Measurements from ENCODE around the gene DEPDC4. TPM values are rescaled to one million over a fixed set of nuclear protein-coding genes. Genes with fewer than 3 reads are reported as not detected.

DEPDC4 gene
- total and polyA plus RNA-seq, 2 of the 4 experiments (the other 2 are of a cell fraction) = 0.72 to 0.79 TPM

GRCh38 chr12:100263131-100263530, 3.7 kb downstream of the DEPDC4 start:
- DNase-seq = no peak
- no peak overlapping the region for H3K18ac ChIP-seq (ENCODE audit: low read depth, low read length)
- no peak overlapping the region for H3K14ac ChIP-seq (replicated peaks; ENCODE audit: low read depth, low read length)
- no TSS peak for BruUV-seq (replicated peaks)
- H3K56ac ChIP-seq (ENCODE audit: extremely low read depth, insufficient read depth, low read length) = no peak overlapping the region
- no peak for ATAC-seq (ENCODE audit: low read depth)
- H2AK5ac ChIP-seq (ENCODE audit: low read depth, low read length) = no peak overlapping the region
- H2AK9ac ChIP-seq (replicated peaks; ENCODE audit: low read depth, low read length, poor library complexity) = no peak overlapping the region
- no peak overlapping the region for H2BK15ac ChIP-seq (ENCODE audit: low read depth, low read length)
- H3K27me3 ChIP-seq (ENCODE audit: control insufficient read depth, insufficient read depth, low read length) = no peaks in the 10 kb centered on the region
- no peak overlapping the region for H4K91ac ChIP-seq (ENCODE audit: insufficient read depth, low read depth, low read length)
- H4K5ac ChIP-seq (ENCODE audit: low read depth, low read length) = no peak overlapping the region
- no peak overlapping the region for H3K4ac ChIP-seq (ENCODE audit: low read depth, low read length)
- H3K9me3 ChIP-seq (ENCODE audit: control insufficient read depth, insufficient read depth, low read length) = no peaks in the 10 kb centered on the region
- no peak overlapping the region for H3K23ac ChIP-seq (ENCODE audit: low read depth, low read length)
- no peaks in the 10 kb centered on the region for H3K36me3 ChIP-seq (ENCODE audit: control insufficient read depth, insufficient read depth, low read length)
- WGBS, 2 experiments (ENCODE audit: extremely low coverage in 2 of 2, insufficient read length in 1 of 2) = no CpG with 5 or more reads among the region's 5 CpGs
- H2BK120ac ChIP-seq (ENCODE audit: low read depth, low read length) = no peak overlapping the region
- no peaks in the 10 kb centered on the region; the same call in none of the 2 replicates for H4K20me1 ChIP-seq (ENCODE audit: insufficient read depth, low read length)
- 0 out of 2 replicates have a peak, but pooled peaks cover 3% of the 10 kb centered on the region for H3K9me1 ChIP-seq (ENCODE audit: insufficient read depth, low read length)
- peaks cover 7 to 8% of the 10 kb centered on the region in 2 experiments; a peak in 3 of 4 replicates for H3K79me1 ChIP-seq (ENCODE audit: low read depth in 1 of 2, low read length in 2 of 2)
- intact Hi-C loops (cut with micrococcal nuclease) (no loop called here), dilution Hi-C loops (cut with HindIII; ENCODE audit: low sequenced_read_pairs, unreplicated experiment) (no loop called here), in situ Hi-C loops (cut with MboI; ENCODE audit: low sequenced_read_pairs) (no loop called here)
- H3K9ac ChIP-seq (ENCODE audit: low read depth, low read length) = no peak overlapping the region
- H2BK5ac ChIP-seq (ENCODE audit: low read depth, low read length, poor library complexity, severe bottlenecking) = no peak overlapping the region
- H2BK20ac ChIP-seq (ENCODE audit: low read depth, low read length) = no peak overlapping the region
- H3K4me2 ChIP-seq (ENCODE audit: low read depth, low read length) = no peak overlapping the region
- no peak overlapping the region for H3K4me3 ChIP-seq (ENCODE audit: insufficient read depth, low read depth, low read length)
- no peak overlapping the region for H3K27ac ChIP-seq (ENCODE audit: insufficient read depth, low read length)
- peak overlapping the region; percentile 32 for H2AFZ ChIP-seq (replicated peaks; ENCODE audit: low read length, poor library complexity)
- ChIA-PET POLR2A (ENCODE audit: unreplicated experiment) (no interaction called here), CTCF (no interaction called here)
- no peak overlapping the region for H4K8ac ChIP-seq (ENCODE audit: low read depth in 2 of 2, low read length in 2 of 2)
- H3K4me1 ChIP-seq (ENCODE audit: control insufficient read depth, insufficient read depth, low read length) = peaks cover 2% of the 10 kb centered on the region; the same call in 1 of the 2 replicates
- TF ChIP-seq FOS (IDR thresholded peaks at IDR 0.05; ENCODE audit: low read depth, low read length) (no peak), CEBPB (IDR thresholded peaks at IDR 0.05; ENCODE audit: low read depth, low read length) (peak; percentile 22; the same call in 1 of the 2 replicates), SMC3 (IDR thresholded peaks at IDR 0.05; ENCODE audit: low read depth, low read length) (no peak)

All from IMR-90 (cell line).